DOHH2 (cell line): Measurements from ENCODE around the gene ZNF786.

Experiments
- H3F3A ChIP-seq: fragments of 200-600 bp; sonication (generic), shearing (Covaris generic); 2 replicates; pipeline ENCODE4 v1.6.0; 2016; ENCODE audit warnings: antibody characterized with exemption, mild to moderate bottlenecking; ENCODE audit not compliant: control insufficient read depth, insufficient read depth
- H3K27ac ChIP-seq: fragments of 200-600 bp; sonication (generic); 2 replicates; pipeline ENCODE4 v1.5.1; 2014; ENCODE audit warnings: low read depth, mild to moderate bottlenecking, low read length, moderate library complexity
- H3K27me3 ChIP-seq: fragments of 200-600 bp; sonication (generic); 2 replicates; pipeline ENCODE4 v1.6.1; 2014; ENCODE audit warnings: mild to moderate bottlenecking, low read length, mixed read lengths; ENCODE audit not compliant: control insufficient read depth
- H3K36me3 ChIP-seq: fragments of 200-600 bp; sonication (generic); 2 replicates; pipeline ENCODE4 v1.6.1; 2014; ENCODE audit warnings: mild to moderate bottlenecking, low read length, moderate library complexity, mixed read lengths; ENCODE audit not compliant: control insufficient read depth
- H3K4me1 ChIP-seq: fragments of 200-600 bp; sonication (generic); 2 replicates; pipeline ENCODE4 v1.6.1; 2014; ENCODE audit warnings: mild to moderate bottlenecking, low read length, mixed read lengths; ENCODE audit not compliant: control insufficient read depth
- H3K4me2 ChIP-seq: fragments of 200-600 bp; sonication (generic); 2 replicates; pipeline ENCODE4 v1.6.0; 2014; ENCODE audit warnings: mild to moderate bottlenecking, low read length, moderate library complexity
- H3K4me3 ChIP-seq: fragments of 200-600 bp; sonication (generic); 2 replicates; pipeline ENCODE4 v1.5.1; 2014; ENCODE audit warnings: mild to moderate bottlenecking, low read length, mixed read lengths
- H3K79me2 ChIP-seq: fragments of 200-600 bp; sonication (generic); 2 replicates; pipeline ENCODE4 v1.6.1; 2014; ENCODE audit warnings: mild to moderate bottlenecking, low read length, mixed read lengths; ENCODE audit not compliant: control insufficient read depth
- H3K9me2 ChIP-seq: fragments of 200-600 bp; sonication (generic); replicated peaks from 2 replicates; pipeline ENCODE4 v1.6.1; 2014; ENCODE audit warnings: mild to moderate bottlenecking, low read length, mixed read lengths; ENCODE audit not compliant: control insufficient read depth
- H3K9me3 ChIP-seq: fragments of 200-600 bp; sonication (generic); 2 replicates; pipeline ENCODE4 v1.6.1; 2014; ENCODE audit warnings: antibody characterized with exemption, low read length, mixed read lengths; ENCODE audit not compliant: control insufficient read depth, insufficient read depth
- H4K20me1 ChIP-seq: fragments of 200-600 bp; sonication (generic); 2 replicates; pipeline ENCODE4 v1.6.0; 2014; ENCODE audit warnings: low read depth, mild to moderate bottlenecking, antibody characterized with exemption, low read length, moderate library complexity; ENCODE audit not compliant: control insufficient read depth, insufficient read depth
- EZH2phosphoT487 ChIP-seq: fragments of 200-600 bp; sonication (generic); IDR thresholded peaks from 2 replicates; pipeline ENCODE4 v1.6.1; 2017; ENCODE audit warnings: borderline replicate concordance, mild to moderate bottlenecking, antibody characterized with exemption, low read length, moderate library complexity, mixed read lengths
- TF ChIP-seq, protein P1 (sequence below): fragments of 200-600 bp; sonication (generic); IDR thresholded peaks from one replicate; pipeline ENCODE4 v1.5.1; 2014; ENCODE audit warnings: antibody characterized with exemption, mild to moderate bottlenecking, low read depth, low read length; ENCODE audit not compliant: poor library complexity, severe bottlenecking

The ZNF786 gene

DNA sequence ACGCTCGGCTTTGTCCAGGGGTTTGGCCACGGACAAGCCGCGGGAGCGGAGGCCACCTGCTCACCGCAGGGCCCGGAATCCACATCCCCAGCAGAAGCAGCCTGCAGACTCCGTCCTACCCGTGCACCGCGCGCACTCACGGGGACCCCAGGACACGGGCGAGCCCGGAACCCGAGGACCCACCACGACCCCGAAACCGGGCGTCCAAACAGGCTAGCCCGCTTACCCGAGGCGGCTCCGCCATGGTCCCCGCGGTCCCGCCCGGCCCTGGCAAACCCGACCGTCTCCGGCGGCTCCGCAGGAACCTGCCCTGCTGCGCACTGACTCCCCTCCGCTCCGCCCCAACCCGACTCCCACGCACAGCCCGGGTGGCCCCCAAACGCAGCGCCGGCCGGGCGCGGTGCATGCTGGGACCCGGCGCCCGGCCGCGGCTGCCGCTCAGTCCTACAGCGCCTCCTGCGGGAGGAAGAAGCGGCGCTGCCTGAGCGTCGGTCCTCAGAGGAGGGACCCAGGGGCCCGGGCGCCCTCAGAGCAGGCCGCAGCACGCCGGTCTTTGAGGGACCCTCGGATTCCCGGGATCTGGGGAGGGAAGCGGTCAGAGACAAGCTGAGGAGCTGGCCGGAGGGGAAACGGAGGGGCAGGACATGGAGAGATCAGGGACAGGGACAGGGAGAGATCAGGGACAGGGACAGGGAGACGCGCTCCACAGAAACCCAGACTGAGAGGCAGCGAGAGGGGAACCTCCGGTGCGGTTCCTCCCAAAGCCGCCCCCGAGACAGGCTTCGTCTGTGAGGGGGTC is at the start of gene ZNF786:
TSS of gene ZNF786 (minus strand) at position 322 of the 799 bp plus-strand sequence. CDS start at position 244, 78 bp downstream.
- no peaks in the 10 kb centered on the region for H4K20me1 ChIP-seq
- H3K27ac ChIP-seq: peak within 1 kb of the TSS; percentile 84
- H3K36me3 ChIP-seq: peaks cover 12% of the 10 kb centered on the region
- no peaks in the 10 kb centered on the region for H3K9me2 ChIP-seq
- H3K27me3 ChIP-seq: no peaks in the 10 kb centered on the region
- H3K4me1 ChIP-seq: peaks cover 29% of the 10 kb centered on the region
- no peak for TF ChIP-seq EZH2phosphoT487
- TF ChIP-seq, protein P1, sequence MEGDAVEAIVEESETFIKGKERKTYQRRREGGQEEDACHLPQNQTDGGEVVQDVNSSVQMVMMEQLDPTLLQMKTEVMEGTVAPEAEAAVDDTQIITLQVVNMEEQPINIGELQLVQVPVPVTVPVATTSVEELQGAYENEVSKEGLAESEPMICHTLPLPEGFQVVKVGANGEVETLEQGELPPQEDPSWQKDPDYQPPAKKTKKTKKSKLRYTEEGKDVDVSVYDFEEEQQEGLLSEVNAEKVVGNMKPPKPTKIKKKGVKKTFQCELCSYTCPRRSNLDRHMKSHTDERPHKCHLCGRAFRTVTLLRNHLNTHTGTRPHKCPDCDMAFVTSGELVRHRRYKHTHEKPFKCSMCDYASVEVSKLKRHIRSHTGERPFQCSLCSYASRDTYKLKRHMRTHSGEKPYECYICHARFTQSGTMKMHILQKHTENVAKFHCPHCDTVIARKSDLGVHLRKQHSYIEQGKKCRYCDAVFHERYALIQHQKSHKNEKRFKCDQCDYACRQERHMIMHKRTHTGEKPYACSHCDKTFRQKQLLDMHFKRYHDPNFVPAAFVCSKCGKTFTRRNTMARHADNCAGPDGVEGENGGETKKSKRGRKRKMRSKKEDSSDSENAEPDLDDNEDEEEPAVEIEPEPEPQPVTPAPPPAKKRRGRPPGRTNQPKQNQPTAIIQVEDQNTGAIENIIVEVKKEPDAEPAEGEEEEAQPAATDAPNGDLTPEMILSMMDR: peak; percentile 88
- no peaks in the 10 kb centered on the region for H3K9me3 ChIP-seq
- peak within 1 kb of the TSS; percentile 90 for H3K4me3 ChIP-seq
- peaks cover 7% of the 10 kb centered on the region for H3F3A ChIP-seq
- peak within 1 kb of the TSS; percentile 71 for H3K4me2 ChIP-seq
- H3K79me2 ChIP-seq: peaks cover 46% of the 10 kb centered on the region

- no peak overlapping the region for H3K27ac ChIP-seq
- no peaks in the 10 kb centered on the region for H4K20me1 ChIP-seq
- TF ChIP-seq EZH2phosphoT487: no peak
- TF ChIP-seq, protein P1: no peak
- peaks cover 5% of the 10 kb centered on the region for H3K4me1 ChIP-seq
- H3K9me2 ChIP-seq: no peaks in the 10 kb centered on the region
- peaks cover 28% of the 10 kb centered on the region for H3K79me2 ChIP-seq
- no peak overlapping the region for H3K4me2 ChIP-seq
- no peak overlapping the region for H3K4me3 ChIP-seq
- peaks cover 43% of the 10 kb centered on the region for H3K36me3 ChIP-seq
- no peaks in the 10 kb centered on the region; the same call in 1 of the 2 replicates for H3F3A ChIP-seq
- H3K9me3 ChIP-seq: peaks cover 3% of the 10 kb centered on the region
- no peaks in the 10 kb centered on the region for H3K27me3 ChIP-seq
Measured at GRCh38 chr7:149136118-149136517, 45.6 kb upstream of the ZNF786 start.

- peaks cover 9% of the 10 kb centered on the region for H3K4me1 ChIP-seq
- H3K27me3 ChIP-seq: no peaks in the 10 kb centered on the region
- no peak overlapping the region for H3K4me2 ChIP-seq
- H3K79me2 ChIP-seq: peaks cover 36% of the 10 kb centered on the region
- H3K9me2 ChIP-seq: no peaks in the 10 kb centered on the region
- no peak overlapping the region for H3K4me3 ChIP-seq
- H3K27ac ChIP-seq: no peak overlapping the region
- no peaks in the 10 kb centered on the region for H4K20me1 ChIP-seq
- TF ChIP-seq EZH2phosphoT487: no peak
- TF ChIP-seq, protein P1: no peak
- H3K9me3 ChIP-seq: peaks cover 14% of the 10 kb centered on the region
- peaks cover 67% of the 10 kb centered on the region for H3K36me3 ChIP-seq
- H3F3A ChIP-seq: peaks cover 2% of the 10 kb centered on the region
Measured at GRCh38 chr7:149133028-149133710, 42.7 kb upstream of the ZNF786 start.
